Measurements from ENCODE around the gene RNASEH2A. TPM values are rescaled to one million over a fixed set of nuclear protein-coding genes. Genes with fewer than 3 reads are reported as not detected.
"Not testable (repeated sequence)": the region's sequence is repeated elsewhere in the genome, so short reads cannot be mapped to it uniquely, and the experiment has no call there.

RNASEH2A gene
- total RNA-seq, 1 donor from 2014 or later, result 15.9 TPM

DNA sequence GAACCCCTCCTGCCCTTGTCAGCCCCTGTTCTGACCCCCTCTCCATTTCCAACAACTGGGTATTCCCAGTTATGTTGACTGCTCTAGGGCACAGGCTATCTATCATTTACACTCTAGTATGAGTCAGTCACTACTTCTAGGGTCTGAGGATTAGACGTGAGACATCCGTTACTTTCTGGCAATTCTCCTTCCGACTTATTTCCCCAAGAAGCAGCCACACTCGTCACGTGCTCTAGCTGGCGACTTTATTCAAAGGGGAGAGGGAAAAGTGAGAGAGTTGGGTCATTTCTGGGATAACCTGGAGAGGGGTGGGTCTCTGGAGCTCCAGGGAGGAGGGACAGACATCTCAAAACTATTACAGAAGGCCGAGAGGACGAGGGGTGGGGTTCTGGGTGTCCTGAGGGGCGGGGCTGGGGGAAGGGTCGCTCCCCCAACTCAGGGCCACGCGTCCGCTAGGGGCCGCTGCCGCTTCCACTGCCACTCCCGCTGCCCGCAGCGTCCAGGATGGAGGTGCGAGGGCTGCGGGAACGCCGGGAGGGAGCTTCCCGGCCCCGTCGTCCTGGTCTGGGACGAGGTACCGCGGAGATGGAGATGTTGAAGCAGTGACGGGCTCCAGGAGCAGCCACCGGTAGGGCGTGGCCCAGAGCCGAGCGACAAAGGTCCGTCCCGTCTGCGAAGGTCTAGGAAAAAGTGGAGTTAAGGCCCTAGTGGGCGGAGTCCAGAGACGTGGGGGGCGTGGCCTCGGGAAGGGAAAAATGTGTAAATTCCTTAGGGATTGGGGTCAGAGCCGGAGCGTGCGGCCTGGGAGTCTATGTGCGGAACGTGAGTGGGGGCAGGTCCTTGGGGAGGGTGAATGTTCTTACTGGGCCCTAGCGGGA, 19.1 kb downstream of the RNASEH2A start:
- DNase-seq (ENCODE audit: low spot score in 2 of 2) (peak in 1 of 2 donors; percentile 15), FAIRE-seq (no peak)

DNA sequence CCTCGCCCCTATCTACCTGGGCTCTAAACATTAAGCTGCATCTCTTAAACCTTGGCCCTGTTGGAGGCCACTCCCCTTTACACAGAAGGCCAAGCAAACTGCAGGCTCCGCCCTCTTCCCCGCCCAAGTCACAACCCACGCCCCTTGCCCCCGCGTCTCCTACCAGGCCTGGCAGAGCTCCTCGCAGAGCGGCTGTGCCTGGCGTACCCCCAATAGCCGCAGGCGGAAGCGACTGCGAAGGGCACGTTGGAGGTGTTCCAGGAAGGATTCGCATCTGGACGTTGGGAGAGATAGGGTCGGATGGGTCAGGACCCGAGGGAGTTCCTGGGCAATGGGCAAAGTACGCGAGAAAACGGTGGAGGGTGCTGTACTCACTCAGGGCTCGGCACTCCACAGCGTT, 22.1 kb downstream of the RNASEH2A start:
- FAIRE-seq (no peak), DNase-seq (ENCODE audit: low spot score in 2 of 2) (no peak)

DNA sequence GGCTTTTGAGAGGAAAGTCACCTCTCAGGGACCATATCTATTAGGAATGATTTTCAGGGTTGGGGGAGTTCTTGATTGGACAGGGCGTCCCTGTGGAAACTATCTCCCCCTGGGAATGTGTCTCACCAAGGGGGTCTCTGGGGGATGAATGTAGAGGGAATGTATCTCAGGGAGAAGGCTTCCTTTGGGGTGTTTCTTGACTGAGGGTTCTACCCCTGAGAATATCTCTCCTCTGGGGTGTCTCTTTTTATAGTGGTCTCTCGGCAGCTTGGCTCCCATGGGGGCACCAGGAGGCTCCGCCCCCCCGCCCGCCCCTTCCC, 27.0 kb downstream of the RNASEH2A start:
- DNase-seq (ENCODE audit: low spot score in 2 of 2) (no peak), FAIRE-seq (no peak)

DNA sequence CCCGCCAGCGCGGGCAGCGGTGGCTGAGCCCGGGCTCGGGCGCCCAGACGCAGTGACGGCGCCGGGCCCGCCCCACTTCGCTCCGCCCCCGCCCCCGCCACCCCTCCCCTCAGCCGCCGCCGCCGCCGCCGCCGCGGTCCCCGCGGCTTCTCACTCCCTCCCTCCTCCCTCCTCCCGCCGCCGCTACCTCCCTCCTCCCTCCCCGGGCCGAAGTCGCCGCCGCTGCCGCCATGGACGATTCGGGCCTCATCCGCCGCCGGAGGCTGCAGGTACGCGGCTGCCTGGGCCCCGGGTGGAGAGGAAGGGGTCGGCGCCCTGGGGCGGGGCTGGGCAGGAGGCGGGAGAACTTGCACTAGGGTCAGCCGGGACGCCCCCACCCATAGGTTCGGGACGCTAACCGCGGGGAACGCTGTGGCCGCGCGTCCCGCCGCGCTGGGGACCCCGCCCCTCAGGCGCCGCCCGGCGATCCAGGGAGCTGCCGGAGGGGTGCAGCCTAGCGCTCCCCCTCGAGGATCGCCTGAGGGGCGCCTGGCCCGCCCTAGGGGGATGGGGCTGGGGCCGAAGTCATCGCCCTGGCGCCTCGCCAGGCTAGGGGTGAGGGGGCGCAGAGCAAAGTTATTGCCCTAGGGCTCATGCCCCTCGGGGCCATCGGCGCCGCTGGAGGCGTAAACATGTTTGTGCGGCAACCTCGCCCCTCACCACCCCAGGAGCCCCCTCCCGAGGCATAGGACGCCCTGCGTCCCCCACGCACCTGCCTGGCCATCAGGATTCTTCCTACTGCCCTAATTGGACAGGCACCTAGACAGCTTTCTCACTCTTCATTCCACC, 27.6 kb downstream of the RNASEH2A start:
- DNase-seq (ENCODE audit: low spot score in 2 of 2) (peak in 1 of 2 donors; percentile 69), FAIRE-seq (no peak)

DNA sequence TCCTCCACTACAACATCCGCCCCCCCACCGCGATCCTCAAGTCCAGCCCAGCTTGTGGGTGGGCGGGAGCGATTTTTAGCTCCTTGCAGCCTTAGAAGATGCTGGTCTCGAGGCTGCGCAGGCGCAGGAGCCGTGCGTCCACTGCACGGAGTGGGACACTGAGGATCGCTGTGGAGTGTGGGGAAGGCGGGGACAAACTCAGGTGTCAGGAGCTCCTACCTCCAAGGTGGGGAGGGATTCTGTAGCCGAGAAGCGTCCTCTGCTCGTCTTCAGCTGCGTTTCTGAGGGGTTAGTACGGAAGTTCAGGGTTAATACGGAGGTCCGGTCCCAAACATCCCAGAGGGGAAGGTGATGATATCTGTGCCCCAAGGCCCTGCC, 28.2 kb downstream of the RNASEH2A start, which contains the start of gene RTBDN:
Gene RTBDN, minus strand, starts transcription at position 14 of the 378 bp plus-strand sequence. CDS start 4,600 bp downstream, outside the sequence.
- no peak for FAIRE-seq
- no peak for DNase-seq (ENCODE audit: low spot score in 2 of 2)

DNA sequence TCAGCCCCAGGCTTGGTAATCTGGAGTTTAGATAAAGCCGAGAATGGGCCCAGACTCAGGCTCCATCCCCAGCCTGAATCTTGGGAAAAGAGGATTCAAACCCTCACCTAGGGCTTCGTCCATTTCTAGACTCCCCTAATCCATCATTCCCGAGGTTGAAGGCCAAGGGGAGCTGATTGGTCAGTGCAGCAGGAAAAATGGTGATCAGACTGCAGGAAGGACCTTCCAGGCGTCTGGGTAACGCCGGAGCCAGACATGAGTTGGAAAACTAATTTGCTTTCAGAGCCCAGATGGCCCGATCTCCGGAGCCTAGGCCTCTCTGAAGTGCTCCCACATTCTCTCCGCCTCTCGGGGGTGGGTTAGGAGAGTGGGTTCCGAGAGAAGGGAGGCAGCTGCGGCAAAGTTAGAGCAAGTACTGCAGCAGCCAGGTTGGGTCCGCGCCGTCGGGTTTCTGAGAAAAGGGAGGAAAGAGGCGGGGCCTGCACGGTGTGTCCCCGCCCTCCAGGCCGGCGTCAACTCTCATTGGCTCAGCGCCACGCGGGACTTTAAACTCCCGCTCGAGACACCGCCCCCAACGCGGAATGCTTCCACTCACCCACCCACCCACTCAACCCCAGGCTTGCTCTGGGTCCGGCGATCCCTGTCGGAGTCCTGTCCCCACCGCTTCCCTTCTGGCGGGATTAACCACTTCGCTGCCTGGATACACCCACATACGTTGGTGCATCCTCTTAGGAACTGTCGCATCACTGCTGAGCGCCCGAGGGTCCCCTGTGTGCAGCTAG, 28.8 kb downstream of the RNASEH2A start:
- DNase-seq (ENCODE audit: low spot score in 2 of 2) (no peak), FAIRE-seq (no peak)

DNA sequence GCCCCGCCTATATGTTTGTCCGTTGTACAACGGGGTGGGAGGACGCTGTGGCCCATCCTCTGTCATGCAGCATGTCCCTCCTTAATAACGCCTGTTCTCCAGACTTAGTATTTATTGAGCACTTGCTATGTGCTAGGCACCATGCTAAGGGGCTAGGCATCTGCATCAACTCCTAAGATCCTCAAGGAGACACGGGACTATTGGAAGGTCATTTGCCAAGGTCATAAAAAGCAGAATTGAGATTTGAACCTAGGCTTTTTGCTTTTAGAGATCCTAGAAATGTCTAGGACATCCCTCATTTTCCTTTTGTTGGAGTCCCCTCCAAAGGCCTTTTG, 30.1 kb downstream of the RNASEH2A start:
- FAIRE-seq (no peak), DNase-seq (ENCODE audit: low spot score in 2 of 2) (no peak)

DNA sequence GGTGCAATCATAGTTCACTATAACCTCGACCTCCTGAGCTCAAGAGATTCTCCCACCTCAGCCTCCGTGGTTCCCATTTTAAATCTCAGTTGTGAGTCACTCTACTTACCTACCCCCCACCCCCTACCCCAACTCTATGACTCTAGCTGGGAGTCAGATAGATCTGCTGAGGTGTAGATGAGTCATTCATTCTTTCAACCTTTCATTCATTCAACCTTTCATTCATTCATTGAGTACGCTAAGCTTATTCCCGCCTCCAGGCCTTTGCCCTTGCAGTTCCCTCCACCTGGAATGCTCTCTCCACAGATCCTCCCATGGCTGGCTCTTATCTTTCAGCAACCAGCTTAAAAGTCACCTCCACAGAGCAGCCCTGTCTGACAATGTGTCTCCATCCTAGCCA, 30.8 kb downstream of the RNASEH2A start:
- FAIRE-seq (no peak), DNase-seq (ENCODE audit: low spot score in 2 of 2) (no peak)

DNA sequence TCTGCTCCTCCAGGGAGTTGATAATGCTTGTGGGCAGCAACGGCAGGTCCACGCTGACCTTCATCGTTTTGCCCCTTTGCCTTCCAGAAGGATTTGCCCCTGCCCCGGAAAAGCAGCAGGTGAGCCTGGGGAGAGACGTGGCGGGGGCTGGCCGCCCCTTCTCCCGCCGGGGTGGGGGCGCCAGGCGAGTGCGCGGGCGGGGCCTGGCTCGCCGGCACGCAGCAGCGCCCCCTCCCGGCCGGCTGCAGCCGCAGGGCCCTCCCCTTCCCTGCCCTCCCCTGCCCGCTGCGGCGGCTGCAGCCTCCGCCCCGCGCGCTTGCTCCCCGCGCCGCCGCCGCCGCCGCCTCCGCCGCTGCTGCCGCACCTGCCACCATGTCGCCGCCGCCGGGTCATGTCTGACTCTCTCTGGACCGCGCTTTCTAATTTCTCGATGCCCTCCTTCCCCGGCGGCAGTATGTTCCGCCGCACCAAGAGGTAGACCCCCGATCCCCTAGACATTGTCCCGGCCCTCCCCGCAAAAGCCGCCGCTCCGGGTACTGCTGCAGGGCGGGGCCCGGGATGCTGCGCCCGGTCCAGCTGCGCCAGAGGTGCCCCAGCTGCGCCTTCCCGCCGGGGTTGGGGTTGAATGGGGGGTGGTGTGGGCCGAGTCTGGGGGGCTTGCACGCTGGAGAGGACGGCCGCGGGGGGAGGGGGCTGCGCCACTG, 31.9 kb downstream of the RNASEH2A start, which contains the start of gene MAST1:
Gene MAST1, plus strand, starts transcription at position 334 of the 704 bp plus-strand sequence. Its CDS starts 58 bp downstream, at position 392.
- no peak for FAIRE-seq
- DNase-seq (ENCODE audit: low spot score in 2 of 2), result peak; percentile 85 to 90

DNA sequence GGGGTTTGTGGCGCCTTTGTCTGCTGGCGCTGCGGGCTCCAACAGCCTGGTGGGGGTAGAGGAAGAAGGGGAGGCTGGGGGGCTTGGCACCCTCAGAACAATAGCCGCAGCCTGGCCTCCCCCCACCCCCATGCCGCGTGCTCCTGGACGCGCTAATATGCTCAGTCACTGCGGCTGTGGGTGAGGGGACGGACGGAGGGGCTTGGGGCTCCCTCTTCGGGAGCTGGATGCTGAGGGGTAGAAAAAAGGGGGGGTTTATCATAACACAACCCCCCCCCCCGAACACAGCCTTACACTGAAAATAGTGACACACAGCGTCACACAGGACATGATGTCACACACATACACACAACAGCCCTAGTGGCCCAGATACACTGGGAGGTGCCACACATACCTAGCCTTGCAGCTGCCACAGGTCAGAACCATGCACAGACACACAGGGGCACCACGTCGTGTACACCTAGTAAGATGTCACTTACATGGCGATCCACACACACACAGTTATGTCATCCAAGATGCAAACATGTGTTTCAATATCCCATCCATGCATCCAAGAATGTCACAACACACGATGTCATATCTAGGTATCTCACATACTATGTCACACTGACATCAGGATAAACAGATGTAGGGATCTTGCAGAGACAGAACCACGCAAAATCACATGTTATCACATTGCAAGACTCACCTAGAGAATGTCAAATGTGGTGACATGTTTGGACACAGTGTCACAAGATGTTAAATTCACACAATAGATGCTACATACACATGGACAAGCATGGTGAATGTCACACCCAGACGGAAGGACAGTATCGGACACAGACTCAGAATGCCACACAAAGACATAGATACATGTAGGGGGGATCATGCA, 32.7 kb downstream of the RNASEH2A start:
- DNase-seq (ENCODE audit: low spot score in 2 of 2), result no peak
- no peak for FAIRE-seq

DNA sequence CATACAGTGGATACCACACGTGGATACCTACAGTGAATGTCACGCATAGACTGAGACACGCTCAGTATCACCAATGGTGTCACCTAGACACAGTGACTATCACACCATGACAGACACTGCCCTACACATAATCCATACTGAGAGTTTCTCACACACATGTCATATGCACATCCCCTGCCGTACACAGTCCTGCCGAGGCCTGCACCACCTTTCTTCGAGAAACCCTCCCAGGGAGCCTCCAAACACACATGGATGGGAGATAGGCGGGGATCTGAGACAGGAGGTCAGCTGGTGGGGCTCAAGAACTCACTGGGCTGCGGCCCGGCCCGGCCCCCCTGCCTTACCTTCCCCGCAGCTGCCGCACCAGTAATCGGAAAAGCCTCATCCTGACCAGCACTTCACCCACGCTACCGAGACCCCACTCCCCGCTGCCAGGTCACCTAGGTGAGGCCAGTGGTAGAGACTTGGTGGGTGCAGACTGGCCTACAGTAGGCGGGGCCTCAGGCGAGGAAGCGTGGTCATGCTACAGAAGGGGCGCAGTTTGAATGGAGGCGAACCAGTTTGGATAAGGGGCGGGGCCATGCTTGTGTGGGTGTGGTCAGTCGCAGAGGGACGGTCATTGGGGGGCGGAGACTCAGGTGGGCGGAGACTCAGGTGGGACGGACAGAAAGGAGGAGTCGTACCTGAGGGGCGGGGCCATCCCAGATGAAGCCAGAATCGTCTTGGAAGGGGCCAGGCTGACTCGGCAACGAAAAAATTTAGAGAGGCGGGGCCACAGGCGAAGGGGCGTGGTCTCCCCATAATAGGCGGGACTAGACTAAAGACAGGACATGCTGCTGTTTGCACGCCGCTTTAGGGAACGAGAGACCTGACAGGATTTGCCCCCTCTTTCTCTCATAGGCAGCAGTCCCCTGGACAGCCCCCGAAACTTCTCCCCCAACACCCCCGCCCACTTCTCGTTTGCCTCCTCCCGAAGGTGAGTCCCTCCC, 34.0 kb downstream of the RNASEH2A start:
- FAIRE-seq, result no peak
- no peak for DNase-seq (ENCODE audit: low spot score in 2 of 2)

DNA sequence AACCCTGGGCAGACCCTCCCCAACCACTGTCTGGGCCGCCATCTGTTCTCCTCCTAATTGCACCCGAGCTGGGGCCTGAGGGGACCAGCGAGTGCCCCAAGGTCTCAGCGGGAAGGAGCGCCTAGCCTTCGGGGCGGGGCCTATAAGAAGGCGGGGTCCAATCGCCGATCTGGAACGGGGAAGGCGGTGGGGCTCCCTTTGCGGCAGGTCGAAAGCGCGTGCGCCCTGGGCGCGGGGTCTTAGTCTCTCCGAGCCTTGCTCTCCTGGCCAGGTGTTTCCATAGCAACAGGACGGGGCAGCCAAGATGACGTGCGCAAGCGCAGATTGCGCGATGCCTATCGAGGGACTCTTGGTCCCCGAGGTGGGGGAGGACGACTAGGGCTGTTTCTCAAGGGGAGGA, 34.7 kb downstream of the RNASEH2A start:
- DNase-seq (ENCODE audit: low spot score in 2 of 2) (no peak), FAIRE-seq (no peak)

DNA sequence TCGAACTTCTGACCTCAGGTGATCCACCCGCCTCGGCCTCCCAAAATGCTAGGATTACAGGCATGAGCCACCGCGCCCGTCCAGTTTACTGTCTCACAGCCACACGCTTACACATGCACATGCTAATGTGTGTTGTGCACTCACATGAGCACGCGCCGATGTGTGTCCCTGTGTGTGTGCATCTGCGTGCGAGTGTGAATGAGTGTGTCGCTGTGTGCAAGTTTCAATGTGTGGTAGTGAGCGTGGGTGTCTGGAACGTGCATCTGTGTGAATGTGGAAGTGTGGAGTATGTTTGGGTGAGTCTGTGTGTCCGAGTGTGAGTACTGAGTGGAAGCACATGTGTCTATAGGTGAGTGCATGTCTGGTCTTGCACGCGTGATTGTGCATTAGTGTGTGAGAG, 36.1 kb downstream of the RNASEH2A start:
- DNase-seq (ENCODE audit: low spot score in 2 of 2) (no peak), FAIRE-seq (no peak)

DNA sequence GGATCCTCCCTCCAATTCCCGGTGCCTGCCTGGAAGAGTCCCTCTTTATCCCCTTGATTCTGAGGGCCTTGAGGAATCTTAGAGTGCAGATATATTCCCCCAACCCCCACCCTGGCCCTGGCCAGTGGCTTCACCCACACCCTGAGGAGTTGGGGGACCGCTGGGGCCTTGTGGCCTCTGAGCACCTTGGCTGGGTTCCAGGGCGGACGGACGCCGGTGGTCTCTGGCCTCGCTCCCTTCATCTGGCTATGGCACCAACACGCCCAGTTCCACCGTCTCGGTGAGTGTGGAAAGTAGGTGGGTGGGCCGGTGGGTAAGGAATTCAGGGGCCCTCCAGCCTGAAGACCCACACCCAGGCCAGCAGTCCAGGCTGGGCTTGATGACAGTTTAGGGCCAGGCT, 36.9 kb downstream of the RNASEH2A start:
- DNase-seq (ENCODE audit: low spot score in 2 of 2) (no peak), FAIRE-seq (no peak)

DNA sequence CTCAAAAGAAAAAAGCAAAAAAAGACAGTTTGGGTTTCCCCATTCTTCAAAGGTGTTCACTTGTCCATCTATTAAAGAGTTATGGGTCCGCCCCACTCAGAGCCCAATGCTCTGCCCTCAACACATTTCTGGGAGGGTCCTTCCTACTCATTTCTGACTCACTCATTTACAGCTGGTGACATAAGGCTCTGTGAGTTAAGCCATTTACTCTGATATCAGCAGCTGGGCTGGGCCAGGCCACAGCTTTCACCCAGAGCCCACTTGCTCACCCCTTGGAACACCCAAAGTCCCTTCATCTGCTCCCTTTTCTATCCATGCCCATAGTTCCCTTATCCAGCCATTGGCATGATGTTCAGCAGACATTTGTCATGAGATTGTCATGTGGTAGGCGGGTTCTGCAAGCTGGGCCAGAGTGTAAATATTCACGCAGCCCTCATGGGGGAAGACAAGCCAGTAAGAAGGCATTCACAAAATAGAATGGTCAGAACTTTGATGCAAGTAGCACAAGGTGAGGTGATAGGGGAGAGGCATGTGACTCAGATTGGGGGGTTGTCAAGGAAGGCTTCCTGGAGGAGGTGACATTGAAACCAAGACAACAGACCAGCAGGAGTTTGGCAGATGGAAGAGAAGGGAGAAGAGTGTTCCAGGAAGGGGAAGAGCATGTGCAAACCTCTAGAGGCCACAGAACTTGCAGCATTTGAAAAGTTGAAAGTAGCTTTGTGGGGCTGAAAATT, 37.8 kb downstream of the RNASEH2A start:
- DNase-seq (ENCODE audit: low spot score in 2 of 2) (no peak), FAIRE-seq (no peak)

DNA sequence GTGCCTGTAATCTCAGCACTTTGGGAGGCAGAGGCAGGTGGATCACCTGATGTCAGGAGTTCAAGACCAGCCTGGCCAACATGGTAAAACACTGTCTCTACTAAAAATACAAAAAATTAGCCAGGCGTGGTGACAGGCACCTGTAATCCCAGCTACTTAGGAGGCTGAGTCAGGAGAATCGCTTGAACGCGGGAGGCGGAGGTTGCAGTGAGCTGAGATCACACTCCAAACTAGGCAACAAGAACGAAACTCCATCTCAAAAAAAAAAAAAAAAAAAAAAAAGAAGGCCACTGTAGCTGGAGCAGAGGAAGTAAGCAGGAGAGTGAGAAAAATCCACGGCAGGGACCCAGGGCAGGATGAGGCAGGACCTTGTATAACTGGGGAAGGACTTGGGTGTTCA, 40.2 kb downstream of the RNASEH2A start:
- DNase-seq (ENCODE audit: low spot score in 2 of 2); FAIRE-seq: not testable (repeated sequence)

Measured in frontal cortex (tissue), 4 donors.